Measurements from ENCODE around the gene UBE2H. TPM values are rescaled to one million over a fixed set of nuclear protein-coding genes. Genes with fewer than 3 reads are reported as not detected.

The UBE2H gene
- total and polyA plus RNA-seq, 2 of the 4 experiments (the other 2 are of a cell fraction), result 34.6 to 49.4 TPM

DNA sequence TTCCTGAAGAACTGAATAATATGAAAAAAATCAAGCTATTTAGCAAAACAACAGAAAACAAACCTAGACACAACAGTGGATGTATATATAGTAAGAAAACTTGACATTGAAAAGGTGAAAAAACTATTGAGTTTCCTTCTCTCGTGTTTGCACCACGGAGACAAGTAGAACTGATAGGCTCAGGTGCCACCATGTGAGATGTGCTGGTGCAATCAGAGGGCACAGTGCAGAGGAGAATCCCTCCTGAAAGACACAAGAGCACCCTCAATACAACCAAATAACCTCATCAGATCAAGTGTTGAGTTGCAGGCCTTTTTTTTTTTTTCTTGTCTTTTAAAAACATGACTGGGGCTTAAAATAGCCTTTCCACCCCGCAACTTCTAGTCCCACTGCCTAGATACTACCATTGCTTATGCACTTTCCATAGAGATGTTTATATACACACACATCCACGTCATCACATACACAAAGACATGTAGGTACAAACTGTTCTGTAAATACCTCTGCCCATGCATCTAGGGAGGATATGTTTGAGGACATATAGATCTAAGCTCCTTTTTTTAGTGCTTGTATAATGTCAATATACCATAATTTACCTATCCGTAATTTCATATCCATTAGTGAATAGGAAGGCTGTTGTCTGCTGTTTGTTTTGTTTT lies 54.1 kb downstream of the UBE2H start:
- no peak overlapping the region for H2BK15ac ChIP-seq (ENCODE audit: low read depth, low read length)
- H3K14ac ChIP-seq (replicated peaks; ENCODE audit: low read depth, low read length), result no peak overlapping the region
- TF ChIP-seq RAD21 (IDR thresholded peaks at IDR 0.05; ENCODE audit: low read length) (no peak), CEBPB (IDR thresholded peaks at IDR 0.05; ENCODE audit: low read depth, low read length) (no peak), MXI1 (IDR thresholded peaks at IDR 0.05; ENCODE audit: borderline replicate concordance, low read depth, low read length) (no peak), SMC3 (IDR thresholded peaks at IDR 0.05; ENCODE audit: low read depth, low read length) (no peak), USF2 (IDR thresholded peaks at IDR 0.05; ENCODE audit: low read depth, low read length) (no peak), MAFK (IDR thresholded peaks at IDR 0.05; ENCODE audit: low read depth, low read length) (no peak)
- H3K56ac ChIP-seq (ENCODE audit: extremely low read depth, insufficient read depth, low read length), result no peak overlapping the region
- H2BK5ac ChIP-seq (ENCODE audit: low read depth, low read length, poor library complexity, severe bottlenecking), result no peak overlapping the region
- ATAC-seq (ENCODE audit: low read depth), result no peak
- dilution Hi-C loops (cut with HindIII; ENCODE audit: low sequenced_read_pairs, unreplicated experiment), result no loop called here
- no peak overlapping the region for H3K27ac ChIP-seq (ENCODE audit: insufficient read depth, low read length)
- ChIA-PET POLR2A (ENCODE audit: unreplicated experiment) (no interaction called here), CTCF (interaction anchor here (0.6 kb wide), 1 partner anchor 729 kb away, joined by 3 read pairs; no protein-coding TSS in a partner anchor)
- no peak overlapping the region for H4K8ac ChIP-seq (ENCODE audit: low read depth in 2 of 2, low read length in 2 of 2)
- no peak overlapping the region for H2BK120ac ChIP-seq (ENCODE audit: low read depth, low read length)
- H3K9me3 ChIP-seq (ENCODE audit: control insufficient read depth, insufficient read depth, low read length), result no peaks in the 10 kb centered on the region
- peaks cover 22% of the 10 kb centered on the region for H3K36me3 ChIP-seq (ENCODE audit: control insufficient read depth, insufficient read depth, low read length)
- no peak overlapping the region for H3K4me3 ChIP-seq (ENCODE audit: insufficient read depth, low read depth, low read length)
- no CpG with 5 or more reads among the region's 5 CpGs for WGBS, 2 experiments (ENCODE audit: extremely low coverage in 2 of 2, insufficient read length in 1 of 2)
- H2AK9ac ChIP-seq (replicated peaks; ENCODE audit: low read depth, low read length, poor library complexity), result no peak overlapping the region
- H3K4ac ChIP-seq (ENCODE audit: low read depth, low read length), result no peak overlapping the region
- H3K4me2 ChIP-seq (ENCODE audit: low read depth, low read length), result no peak overlapping the region
- H3K4me1 ChIP-seq (ENCODE audit: control insufficient read depth, insufficient read depth, low read length), result no peaks in the 10 kb centered on the region; the same call in 1 of the 2 replicates
- H3K27me3 ChIP-seq (ENCODE audit: control insufficient read depth, insufficient read depth, low read length), result no peaks in the 10 kb centered on the region
- no peak overlapping the region for H2BK20ac ChIP-seq (ENCODE audit: low read depth, low read length)
- H4K20me1 ChIP-seq (ENCODE audit: insufficient read depth, low read length), result peaks cover 58% of the 10 kb centered on the region
- no peak overlapping the region for H2AFZ ChIP-seq (replicated peaks; ENCODE audit: low read length, poor library complexity)
- in situ Hi-C loops (cut with MboI; ENCODE audit: low sequenced_read_pairs), result no loop called here
- 0 out of 2 replicates have a peak overlapping the region, but pooled peaks have one; percentile 24 for H3K23ac ChIP-seq (ENCODE audit: low read depth, low read length)
- H2AK5ac ChIP-seq (ENCODE audit: low read depth, low read length), result no peak overlapping the region
- no peak overlapping the region for H3K9ac ChIP-seq (ENCODE audit: low read depth, low read length)
- intact Hi-C loops (cut with micrococcal nuclease), result no loop called here
- H3K9me1 ChIP-seq (ENCODE audit: insufficient read depth, low read length), result peaks cover 8% of the 10 kb centered on the region
- peaks cover 37 to 75% of the 10 kb centered on the region in 2 experiments for H3K79me1 ChIP-seq (ENCODE audit: low read depth in 1 of 2, low read length in 2 of 2)
- no peak overlapping the region for H4K5ac ChIP-seq (ENCODE audit: low read depth, low read length)
- peak; percentile 16 for DNase-seq
- no peak overlapping the region for H4K91ac ChIP-seq (ENCODE audit: insufficient read depth, low read depth, low read length)
- no peak overlapping the region for H3K18ac ChIP-seq (ENCODE audit: low read depth, low read length)
- no TSS peak for BruUV-seq (replicated peaks)

All from IMR-90 (cell line).